ENCODE measurements around the gene SIT1.

DNA sequence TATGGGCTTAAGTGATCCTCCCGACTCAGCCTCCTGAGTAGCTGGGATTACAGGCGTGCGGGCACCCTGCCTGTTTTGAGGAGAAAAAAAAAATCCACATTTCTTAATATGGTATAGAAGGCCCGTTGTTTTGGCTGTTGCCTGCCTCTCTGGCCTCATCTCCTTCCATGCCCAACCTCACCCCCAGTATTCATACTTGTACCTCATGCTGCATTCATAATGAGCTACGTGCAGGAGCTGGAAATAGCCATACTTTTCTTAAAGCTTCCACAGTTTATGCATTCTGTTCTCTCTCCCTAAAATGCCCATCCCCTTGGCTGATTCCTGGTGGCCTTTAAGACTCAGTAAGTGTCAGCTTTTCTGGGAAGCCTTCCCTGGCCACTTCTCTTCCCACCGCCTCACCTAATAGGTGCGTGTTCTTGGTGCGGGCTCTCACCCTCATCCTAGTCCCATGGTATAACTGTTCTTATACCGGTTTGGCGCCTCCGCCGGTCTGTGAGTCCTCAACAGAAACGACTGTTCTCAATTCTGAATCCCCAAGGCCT is 41.1 kb upstream of the SIT1 start:
- TF ChIP-seq, protein P1, sequence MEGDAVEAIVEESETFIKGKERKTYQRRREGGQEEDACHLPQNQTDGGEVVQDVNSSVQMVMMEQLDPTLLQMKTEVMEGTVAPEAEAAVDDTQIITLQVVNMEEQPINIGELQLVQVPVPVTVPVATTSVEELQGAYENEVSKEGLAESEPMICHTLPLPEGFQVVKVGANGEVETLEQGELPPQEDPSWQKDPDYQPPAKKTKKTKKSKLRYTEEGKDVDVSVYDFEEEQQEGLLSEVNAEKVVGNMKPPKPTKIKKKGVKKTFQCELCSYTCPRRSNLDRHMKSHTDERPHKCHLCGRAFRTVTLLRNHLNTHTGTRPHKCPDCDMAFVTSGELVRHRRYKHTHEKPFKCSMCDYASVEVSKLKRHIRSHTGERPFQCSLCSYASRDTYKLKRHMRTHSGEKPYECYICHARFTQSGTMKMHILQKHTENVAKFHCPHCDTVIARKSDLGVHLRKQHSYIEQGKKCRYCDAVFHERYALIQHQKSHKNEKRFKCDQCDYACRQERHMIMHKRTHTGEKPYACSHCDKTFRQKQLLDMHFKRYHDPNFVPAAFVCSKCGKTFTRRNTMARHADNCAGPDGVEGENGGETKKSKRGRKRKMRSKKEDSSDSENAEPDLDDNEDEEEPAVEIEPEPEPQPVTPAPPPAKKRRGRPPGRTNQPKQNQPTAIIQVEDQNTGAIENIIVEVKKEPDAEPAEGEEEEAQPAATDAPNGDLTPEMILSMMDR (IDR thresholded peaks at IDR 0.05; ENCODE audit: low read length): no peak
- no peak for TF ChIP-seq EZH2 (IDR thresholded peaks at IDR 0.05; ENCODE audit: borderline replicate concordance, low read length)
